GM06990 (cell line): ENCODE measurements around the gene STIM2.

Source experiments
- DNase-seq: peaks from one replicate; pipeline ENCODE4 v3.0.0-alpha.2; 2011; ENCODE audit not compliant: insufficient read length; ENCODE audit errors: extremely low read depth
- H3K27me3 ChIP-seq: replicated peaks from 2 replicates; pipeline ENCODE4 v1.6.0; 2011; ENCODE audit warnings: low read length; ENCODE audit not compliant: control insufficient read depth, insufficient read depth
- H3K36me3 ChIP-seq: 2 replicates; pipeline ENCODE4 v1.5.1; 2011; ENCODE audit warnings: low read length; ENCODE audit not compliant: control insufficient read depth, insufficient read depth
- H3K4me3 ChIP-seq: replicated peaks from 2 replicates; pipeline ENCODE4 v1.5.1; 2011; ENCODE audit warnings: low read depth, mild to moderate bottlenecking, control low read depth, low read length
- TF ChIP-seq, protein P1 (sequence below): IDR thresholded peaks from 2 replicates; pipeline ENCODE4 v1.5.1; 2011; ENCODE audit warnings: low read length, control low read depth, mild to moderate bottlenecking, inconsistent platforms; ENCODE audit not compliant: insufficient read depth, poor library complexity, severe bottlenecking

The STIM2 gene

GRCh38 chr4:26900765-26901164 lies 40.1 kb downstream of the STIM2 start:
- TF ChIP-seq, protein P1, sequence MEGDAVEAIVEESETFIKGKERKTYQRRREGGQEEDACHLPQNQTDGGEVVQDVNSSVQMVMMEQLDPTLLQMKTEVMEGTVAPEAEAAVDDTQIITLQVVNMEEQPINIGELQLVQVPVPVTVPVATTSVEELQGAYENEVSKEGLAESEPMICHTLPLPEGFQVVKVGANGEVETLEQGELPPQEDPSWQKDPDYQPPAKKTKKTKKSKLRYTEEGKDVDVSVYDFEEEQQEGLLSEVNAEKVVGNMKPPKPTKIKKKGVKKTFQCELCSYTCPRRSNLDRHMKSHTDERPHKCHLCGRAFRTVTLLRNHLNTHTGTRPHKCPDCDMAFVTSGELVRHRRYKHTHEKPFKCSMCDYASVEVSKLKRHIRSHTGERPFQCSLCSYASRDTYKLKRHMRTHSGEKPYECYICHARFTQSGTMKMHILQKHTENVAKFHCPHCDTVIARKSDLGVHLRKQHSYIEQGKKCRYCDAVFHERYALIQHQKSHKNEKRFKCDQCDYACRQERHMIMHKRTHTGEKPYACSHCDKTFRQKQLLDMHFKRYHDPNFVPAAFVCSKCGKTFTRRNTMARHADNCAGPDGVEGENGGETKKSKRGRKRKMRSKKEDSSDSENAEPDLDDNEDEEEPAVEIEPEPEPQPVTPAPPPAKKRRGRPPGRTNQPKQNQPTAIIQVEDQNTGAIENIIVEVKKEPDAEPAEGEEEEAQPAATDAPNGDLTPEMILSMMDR = no peak
- no peak for DNase-seq
- Histone ChIP-seq H3K27me3 (no peaks in the 10 kb centered on the region), H3K36me3 (no peaks in the 10 kb centered on the region), H3K4me3 (no peak overlapping the region)

DNA sequence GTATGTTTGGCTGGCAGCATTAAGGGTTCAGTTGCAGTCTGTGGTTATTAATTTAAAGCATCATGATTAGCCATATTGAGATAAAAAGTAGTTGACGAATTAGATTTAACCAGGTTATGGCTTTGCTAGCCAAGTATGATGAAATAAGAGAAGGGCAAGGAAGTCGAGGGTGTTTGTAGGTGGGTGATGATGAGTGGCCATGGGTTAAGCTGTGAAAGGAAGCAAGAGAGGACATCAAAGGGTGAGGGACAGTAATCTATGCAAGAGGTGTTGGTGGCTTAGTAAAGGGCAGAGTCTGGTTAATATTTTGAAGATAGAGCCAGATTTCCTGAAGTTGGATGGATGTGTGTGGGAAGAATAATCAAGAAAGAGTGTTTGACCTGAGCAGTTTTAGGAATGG lies 44.5 kb downstream of the STIM2 start:
- no peak for DNase-seq
- TF ChIP-seq, protein P1 = no peak
- no peaks in the 10 kb centered on the region for H3K27me3 ChIP-seq
- no peaks in the 10 kb centered on the region for H3K36me3 ChIP-seq
- no peak overlapping the region for H3K4me3 ChIP-seq

DNA sequence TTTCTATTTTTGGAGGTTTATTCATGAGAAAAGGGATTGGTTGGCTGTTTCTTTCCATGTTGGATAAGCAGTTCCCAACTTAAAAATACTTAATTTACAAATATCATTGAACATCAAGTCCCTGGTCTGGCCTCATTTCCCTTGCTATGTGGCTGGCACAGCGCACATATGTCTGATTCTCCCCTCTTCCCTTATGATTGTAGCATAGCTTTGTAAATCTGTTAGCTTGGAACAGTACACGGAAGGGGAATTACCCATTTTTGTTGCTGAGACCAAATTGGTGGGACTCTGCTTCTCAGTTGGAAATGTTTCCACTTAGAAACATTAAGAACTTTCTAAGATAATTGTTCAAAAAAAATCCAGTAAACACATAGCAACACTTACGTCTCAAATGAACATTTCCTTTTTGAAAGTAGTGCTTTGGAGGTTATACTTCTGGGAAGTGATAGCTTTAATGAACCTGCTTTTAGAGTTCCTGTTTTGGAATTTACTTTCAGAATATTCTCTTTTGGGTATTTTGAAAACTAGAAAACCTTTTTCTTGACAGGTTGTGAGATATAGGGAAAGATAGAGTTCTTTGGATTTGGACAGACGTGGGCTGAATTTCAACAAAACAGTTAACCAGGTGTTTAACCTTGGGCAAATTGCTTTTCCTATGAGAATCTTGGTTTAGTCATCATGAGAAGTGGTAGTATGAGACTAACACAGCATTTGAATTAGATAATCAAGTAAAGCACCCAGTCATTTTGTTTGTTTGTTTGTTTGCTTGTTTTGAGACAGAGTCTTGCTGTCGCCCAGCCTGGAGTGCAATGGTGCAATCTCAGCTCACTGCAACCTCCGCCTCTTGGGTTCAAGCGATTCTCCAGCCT lies 47.3 kb downstream of the STIM2 start:
- no peak for DNase-seq
- TF ChIP-seq, protein P1 = no peak
- no peaks in the 10 kb centered on the region for H3K36me3 ChIP-seq
- H3K4me3 ChIP-seq = no peak overlapping the region
- H3K27me3 ChIP-seq = no peaks in the 10 kb centered on the region

GRCh38 chr4:26909369-26909768 lies 48.7 kb downstream of the STIM2 start:
- Histone ChIP-seq H3K27me3 (no peaks in the 10 kb centered on the region), H3K36me3 (no peaks in the 10 kb centered on the region), H3K4me3 (no peak overlapping the region)
- TF ChIP-seq, protein P1 = no peak
- no peak for DNase-seq

DNA sequence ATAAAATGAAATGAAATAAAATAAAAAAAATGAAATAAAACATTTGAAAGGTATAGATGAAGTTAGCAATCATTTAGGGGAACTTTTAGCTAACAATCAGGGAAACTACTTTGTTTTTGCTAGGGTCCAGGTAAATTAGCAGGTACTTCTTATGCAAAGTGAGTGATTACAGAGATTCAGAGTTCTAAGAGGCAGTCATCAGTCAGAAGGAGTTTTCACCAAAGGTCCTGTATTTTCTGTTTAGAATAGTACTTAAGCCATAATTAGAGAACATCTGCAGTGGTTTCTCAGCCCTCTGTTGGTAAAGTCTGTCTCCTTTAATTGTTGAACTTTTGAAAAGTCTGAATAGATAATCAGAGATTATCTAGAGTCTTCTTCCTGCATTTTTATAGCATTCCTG lies 50.6 kb downstream of the STIM2 start:
- DNase-seq = no peak
- H3K36me3 ChIP-seq = no peaks in the 10 kb centered on the region
- TF ChIP-seq, protein P1 = no peak
- no peak overlapping the region for H3K4me3 ChIP-seq
- no peaks in the 10 kb centered on the region for H3K27me3 ChIP-seq
